ENCODE data around the gene STAC3. TPM values are rescaled to one million over a fixed set of nuclear protein-coding genes. Genes with fewer than 3 reads are reported as not detected.
A peak's percentile ranks its signal among the peaks of the same experiment; 100 is the strongest.

STAC3 gene
- polyA plus RNA-seq, 12 donors: 178 to 563 (median 396) TPM; not detected in 1

- no peak for DNase-seq
Observed at GRCh38 chr12:57224973-57225679, 25.9 kb downstream of the STAC3 start.

- no peak for DNase-seq
Observed at GRCh38 chr12:57224278-57224972, 26.6 kb downstream of the STAC3 start.

- DNase-seq: no peak
Observed at GRCh38 chr12:57223191-57224165, 27.5 kb downstream of the STAC3 start.

- no peak for DNase-seq
Observed at GRCh38 chr12:57222286-57223190, 28.4 kb downstream of the STAC3 start.

- DNase-seq: no peak
Observed at GRCh38 chr12:57221169-57221917, 29.6 kb downstream of the STAC3 start.

GRCh38 chr12:57220770-57221168 is 30.2 kb downstream of the STAC3 start:
- no peak for DNase-seq

GRCh38 chr12:57219993-57220754 is 30.8 kb downstream of the STAC3 start:
- no peak for DNase-seq

- DNase-seq: no peak
Observed at GRCh38 chr12:57219205-57219992, 31.6 kb downstream of the STAC3 start.

GRCh38 chr12:57218030-57218853 is 32.7 kb downstream of the STAC3 start:
- no peak for DNase-seq

GRCh38 chr12:57216921-57217879 is 33.8 kb downstream of the STAC3 start:
- no peak for DNase-seq

- no peak for DNase-seq
Observed at GRCh38 chr12:57216014-57216911, 34.7 kb downstream of the STAC3 start, which contains the start of gene NXPH4. TSS of gene NXPH4 (plus strand) at chr12:57216794. CDS start at chr12:57216970, 176 bp downstream.

- DNase-seq: no peak
Observed at GRCh38 chr12:57215668-57216013, 35.3 kb downstream of the STAC3 start.

- no peak for DNase-seq
Observed at GRCh38 chr12:57215065-57215464, 35.9 kb downstream of the STAC3 start.

GRCh38 chr12:57214398-57214781 is 36.6 kb downstream of the STAC3 start:
- peak; percentile 53 for DNase-seq

- no peak for DNase-seq
Observed at GRCh38 chr12:57213763-57214397, 37.1 kb downstream of the STAC3 start.

Measured in muscle of arm (tissue), 12 donors.